Ecto neural progenitor cell (in vitro differentiated cells): ENCODE measurements around the gene OR2V1.
"Not testable (repeated sequence)": the region's sequence is repeated elsewhere in the genome, so short reads cannot be mapped to it uniquely, and the experiment has no call there.

Experiments used
- DNase-seq: peaks from one replicate; pipeline ENCODE4 v3.0.0-alpha.2; 2018; ENCODE audit warnings: low spot score

OR2V1 gene

GRCh38 chr5:181127907-181128626 lies 2.9 kb downstream of the OR2V1 start:
- DNase-seq = no peak

- no peak for DNase-seq
Measured at GRCh38 chr5:181127456-181127855, 3.5 kb downstream of the OR2V1 start.

GRCh38 chr5:181126841-181127240 lies 4.1 kb downstream of the OR2V1 start:
- no peak for DNase-seq

GRCh38 chr5:181124526-181124925 lies 6.4 kb downstream of the OR2V1 start:
- DNase-seq = no peak

DNA sequence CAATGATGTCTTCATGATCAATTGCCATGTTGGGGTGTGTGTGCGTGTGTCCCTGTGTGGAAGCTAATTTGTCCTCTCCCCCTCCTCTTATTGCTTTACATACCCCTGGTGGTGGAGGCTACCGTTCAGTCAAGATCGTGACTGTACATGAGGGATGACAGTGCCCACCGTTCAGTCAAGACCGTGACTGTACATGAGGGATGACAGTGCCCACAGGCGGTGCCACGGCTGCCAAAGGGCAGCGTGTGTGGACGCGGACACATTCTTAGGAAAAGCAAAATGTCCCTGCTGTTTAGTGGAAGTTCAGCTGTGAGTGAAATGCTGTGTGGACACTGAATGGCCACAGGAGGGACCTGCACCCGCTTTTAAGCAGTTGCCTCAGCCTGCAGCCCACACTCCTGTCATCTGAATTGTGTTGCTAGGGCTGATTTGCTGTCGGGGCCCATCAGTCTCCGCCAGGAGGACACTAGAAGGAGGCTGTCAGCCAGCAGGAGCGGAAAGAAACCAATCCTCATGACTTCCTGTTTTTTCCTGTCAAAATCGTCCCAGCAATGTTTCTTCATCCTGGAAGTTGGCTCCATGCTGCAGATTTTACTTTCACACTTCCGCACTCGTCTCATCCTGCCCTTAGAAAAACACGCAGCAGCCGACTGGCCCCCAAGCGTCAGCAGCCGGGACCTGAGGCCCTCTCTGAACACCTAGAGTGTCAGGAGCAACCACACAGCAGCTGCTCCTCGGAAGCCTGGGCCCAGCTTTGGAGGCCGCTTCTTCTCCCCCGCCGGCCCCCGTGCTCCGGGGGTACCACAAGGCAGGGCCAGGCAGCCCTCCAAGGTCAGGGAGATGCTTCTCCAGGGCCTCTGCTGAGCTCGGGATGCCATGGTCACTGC lies 9.1 kb downstream of the OR2V1 start:
- DNase-seq = no peak

DNA sequence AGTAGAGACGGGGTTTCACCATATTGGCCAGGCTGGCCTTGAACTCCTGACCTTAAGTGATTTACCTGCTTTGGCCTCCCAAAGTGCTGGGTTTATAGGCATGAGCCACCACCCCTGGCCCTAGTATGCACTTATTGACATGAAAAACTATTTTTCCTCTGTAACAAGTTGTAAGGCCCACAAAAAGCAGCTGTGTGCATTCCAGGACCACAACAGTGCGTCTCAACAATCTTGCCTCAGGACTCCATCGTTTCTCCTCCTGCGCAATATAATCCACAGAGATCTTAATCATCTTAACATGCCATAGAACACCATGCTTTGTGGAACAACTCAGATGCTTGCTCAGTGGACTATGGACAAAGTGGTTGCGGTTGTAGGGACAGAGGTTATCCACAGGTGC lies 10.2 kb downstream of the OR2V1 start:
- DNase-seq = no peak

DNA sequence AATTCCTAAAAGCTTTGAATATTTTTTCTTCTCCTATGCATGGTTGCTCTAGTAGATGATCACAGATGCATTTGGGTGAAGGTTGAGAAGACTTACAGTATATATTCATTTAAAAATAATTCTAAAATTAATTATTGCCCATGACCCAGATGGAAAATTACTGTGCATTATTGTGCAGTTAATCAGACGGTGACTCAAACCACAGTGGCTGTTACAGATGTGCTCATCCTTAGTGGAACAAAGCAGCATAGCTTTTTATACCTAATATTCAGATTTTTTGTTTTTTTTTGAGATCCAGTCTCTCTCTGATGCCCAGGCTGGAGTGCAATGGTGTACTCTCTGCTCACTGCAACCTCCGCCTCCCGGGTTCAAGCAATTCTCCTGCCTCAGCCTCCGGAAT lies 10.7 kb downstream of the OR2V1 start:
- DNase-seq = no peak

DNA sequence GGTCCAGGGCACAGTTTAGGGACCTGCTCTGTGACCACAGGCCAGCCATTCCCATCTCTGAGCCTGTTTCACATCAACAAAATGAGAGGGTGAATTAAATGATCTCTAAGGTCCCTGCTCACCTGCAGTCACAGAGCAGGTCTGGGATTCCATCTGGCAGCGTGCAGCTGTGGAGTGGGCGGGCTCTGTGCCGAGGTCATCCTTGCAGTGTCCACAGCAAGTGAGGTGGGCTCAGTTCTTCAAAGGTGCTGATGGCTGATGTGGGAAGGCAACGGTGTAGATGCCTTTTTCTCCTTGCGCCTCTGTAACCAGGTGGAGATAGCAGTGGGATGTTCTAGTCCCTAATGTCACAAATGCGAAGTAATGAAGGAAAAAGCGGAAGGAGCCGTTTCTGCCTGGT lies 11.9 kb downstream of the OR2V1 start:
- no peak for DNase-seq

GRCh38 chr5:181118369-181118768 lies 12.6 kb downstream of the OR2V1 start:
- no peak for DNase-seq

- DNase-seq = no peak
Measured at GRCh38 chr5:181114844-181115778, 15.9 kb downstream of the OR2V1 start.

DNA sequence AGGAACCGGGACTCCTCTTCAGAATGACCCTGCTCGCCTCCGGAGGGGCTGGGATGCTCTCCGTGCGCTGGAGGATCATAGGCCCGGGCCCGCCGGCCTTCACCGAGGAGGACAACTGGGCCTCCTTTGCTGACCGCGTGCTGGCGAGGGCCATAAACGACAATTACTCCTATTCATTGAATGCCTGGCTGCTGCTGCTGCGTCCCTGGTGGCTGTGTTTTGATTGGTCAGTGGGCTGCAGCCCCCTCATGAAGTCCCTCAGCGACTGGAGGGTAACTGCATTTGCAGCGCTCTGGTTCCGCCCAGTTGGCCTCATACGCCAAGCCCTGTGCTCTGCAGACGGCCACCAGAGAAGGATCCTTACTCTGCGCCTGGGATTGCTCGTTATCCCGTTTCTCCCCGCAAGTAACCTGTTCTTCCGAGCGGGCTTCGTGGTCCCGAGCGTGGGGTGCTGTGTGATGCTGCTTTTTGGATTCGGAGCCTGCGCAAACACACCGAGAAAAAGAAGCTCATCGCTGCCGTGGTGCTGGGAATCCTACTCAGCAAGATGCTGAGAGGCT lies 16.6 kb downstream of the OR2V1 start:
- DNase-seq = no peak

DNA sequence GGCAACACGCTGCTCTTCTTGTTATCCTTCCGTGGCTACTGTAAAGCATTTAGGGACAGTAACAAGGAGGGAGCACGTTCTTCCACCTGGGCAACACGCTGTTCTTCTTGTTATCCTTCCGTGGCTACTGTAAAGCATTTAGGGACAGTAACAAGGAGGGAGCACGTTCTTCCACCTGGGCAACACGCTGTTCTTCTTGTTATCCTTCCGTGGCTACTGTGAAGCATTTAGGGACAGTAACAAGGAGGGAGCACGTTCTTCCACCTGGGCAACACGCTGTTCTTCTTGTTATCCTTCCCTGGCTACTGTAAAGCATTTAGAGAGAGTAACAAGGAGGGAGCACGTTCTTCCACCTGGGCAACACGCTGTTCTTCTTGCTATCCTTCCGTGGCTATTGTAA lies 17.4 kb downstream of the OR2V1 start:
- DNase-seq = not testable (repeated sequence)

GRCh38 chr5:181112476-181112875 lies 18.5 kb downstream of the OR2V1 start:
- DNase-seq = no peak

DNA sequence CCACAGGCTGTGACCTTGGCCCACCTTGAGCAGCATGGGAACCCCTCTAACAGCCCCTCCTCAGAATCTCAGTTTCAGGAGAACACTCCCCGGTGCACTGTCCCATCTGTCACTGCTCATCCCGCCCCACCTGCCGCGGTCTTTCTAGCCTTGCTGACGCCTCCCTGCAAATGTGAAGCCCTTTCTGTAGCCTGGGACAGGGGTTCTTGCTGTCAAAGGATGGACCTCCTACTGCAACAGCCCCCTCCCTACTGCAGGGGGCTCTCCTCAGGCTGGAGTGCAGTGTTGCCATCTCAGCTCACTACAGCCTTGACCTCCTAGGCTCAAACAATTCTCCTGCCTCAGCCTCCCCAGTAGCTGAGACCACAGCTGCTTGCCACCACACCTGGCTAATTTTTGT lies 20.0 kb downstream of the OR2V1 start:
- no peak for DNase-seq

- no peak for DNase-seq
Measured at GRCh38 chr5:181109489-181110013, 21.4 kb downstream of the OR2V1 start.

DNA sequence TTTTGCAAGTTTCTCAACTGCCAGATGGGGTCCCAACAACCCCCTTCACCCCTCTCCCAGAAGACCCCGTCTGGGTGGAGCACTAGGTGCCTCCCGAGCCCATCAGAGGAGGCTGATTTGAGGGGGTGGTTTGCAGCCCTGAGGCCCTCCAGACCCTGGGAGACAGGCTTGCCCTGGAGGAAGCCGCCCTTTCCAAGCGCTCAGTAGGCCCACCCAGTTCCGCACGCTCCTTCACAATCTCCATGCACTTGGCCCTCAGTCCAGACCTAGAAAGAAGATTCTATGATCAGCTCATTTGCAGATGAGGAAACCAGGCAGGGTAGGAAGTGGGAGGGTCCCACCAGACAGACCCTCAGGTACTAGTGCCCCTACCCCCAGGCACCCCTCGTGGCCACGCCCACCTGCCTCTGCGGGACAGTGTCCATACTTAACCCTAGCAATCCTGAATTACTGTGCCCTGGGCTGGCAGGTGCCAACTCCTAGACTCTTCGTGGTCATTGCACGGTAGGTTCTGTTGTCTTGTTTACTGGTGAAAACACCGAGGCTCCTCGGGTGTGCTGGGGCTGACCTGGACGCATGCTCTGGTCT lies 22.3 kb downstream of the OR2V1 start:
- no peak for DNase-seq

DNA sequence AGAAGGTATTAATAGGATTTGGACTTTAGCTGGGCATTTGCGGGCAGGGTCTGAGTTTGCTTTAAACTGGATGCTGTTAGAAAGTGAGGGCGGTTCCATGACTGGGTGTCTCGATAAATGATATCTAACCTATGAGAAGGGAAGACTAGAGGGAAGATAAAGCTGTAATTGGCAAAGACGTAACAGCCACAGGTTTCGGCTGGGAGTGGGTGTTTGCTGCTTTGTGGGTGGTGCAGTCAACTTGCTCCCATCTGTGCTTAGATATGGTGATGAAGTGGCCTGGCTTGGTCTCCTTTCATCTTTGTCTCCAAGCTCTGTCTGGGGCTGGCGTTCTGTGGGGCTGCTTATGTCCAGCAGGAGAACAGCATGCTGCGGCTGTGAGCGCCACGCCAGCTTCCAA lies 23.3 kb downstream of the OR2V1 start:
- DNase-seq = no peak

DNA sequence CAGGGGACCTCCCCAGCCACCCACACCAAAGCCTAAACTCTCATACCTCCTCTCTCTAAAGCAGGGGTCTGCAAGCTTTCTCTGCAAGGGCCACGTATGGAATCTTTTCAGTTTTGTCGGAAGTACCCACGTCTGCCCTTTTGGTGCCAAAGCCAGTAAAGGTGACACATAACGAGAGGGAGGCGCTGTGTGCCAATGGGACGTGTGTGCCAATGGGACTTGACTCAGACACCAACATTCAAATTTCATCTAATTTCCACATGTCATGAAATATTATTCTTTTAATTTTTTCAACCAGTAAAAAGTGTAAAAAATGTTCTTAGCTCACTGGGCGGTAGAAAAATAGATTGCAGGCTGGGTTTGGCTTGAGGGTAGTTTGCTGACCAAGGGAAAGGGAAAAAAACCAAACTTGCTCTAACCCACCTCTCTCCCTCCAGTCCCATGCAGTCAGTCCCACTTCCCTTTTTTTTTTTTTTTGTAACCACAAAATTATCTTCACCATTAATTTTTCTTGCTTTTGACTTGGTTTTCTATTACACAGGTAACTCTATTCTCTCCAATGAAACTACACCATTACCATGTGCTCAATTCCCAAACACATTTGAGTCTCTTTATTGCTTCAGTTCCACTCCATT lies 25.5 kb downstream of the OR2V1 start:
- DNase-seq = no peak

GRCh38 chr5:181104606-181105390 lies 26.2 kb downstream of the OR2V1 start:
- not testable (repeated sequence) for DNase-seq

DNA sequence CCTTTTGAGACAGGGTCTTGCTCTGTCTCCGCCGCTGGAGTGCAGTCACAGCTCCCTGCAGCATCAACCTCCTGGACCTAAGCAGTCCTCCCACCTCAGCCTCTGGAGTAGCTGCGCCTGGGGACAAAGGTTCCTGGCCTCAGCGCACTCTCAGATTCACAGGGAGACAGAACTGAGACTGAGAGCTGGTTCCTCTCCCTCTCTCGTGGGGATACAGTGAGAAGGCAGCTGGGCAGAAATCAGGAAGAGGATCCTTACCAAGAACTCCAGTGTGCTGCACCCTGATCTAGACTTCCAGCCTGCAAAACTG lies 26.8 kb downstream of the OR2V1 start:
- DNase-seq = not testable (repeated sequence)
